Right lobe of liver (tissue), 6 donors: Measurements from ENCODE around the gene FKBP10. TPM values are rescaled to one million over a fixed set of nuclear protein-coding genes. Genes with fewer than 3 reads are reported as not detected.
A peak's percentile ranks its signal among the peaks of the same experiment; 100 is the strongest.

Source experiments
- ATAC-seq, 4 donors: fragments of 200-7000 bp; cut with Tn5 transposase; one replicate each; pipeline ENCODE4 v1.9.1; 2020; ENCODE audit warnings: mild to moderate bottlenecking in 4 of 4, moderate library complexity in 4 of 4
- DNase-seq, 3 donors: peaks; one replicate each; pipeline ENCODE4 v3.0.0-alpha.2; 2020
- H3K27ac ChIP-seq, 3 donors: fragments of 200-600 bp; one replicate each; pipeline ENCODE4 v1.8.0; 2022
- H3K27me3 ChIP-seq, 2 donors: fragments of 200-600 bp; one replicate each; pipeline ENCODE4 v1.8.0; 2022
- H3K36me3 ChIP-seq, 4 donors: fragments of 200-600 bp; sonication (generic) in 1 of 4; one replicate each; pipeline versions ENCODE4 v1.5.1 to v1.8.0; 2017 to 2022; ENCODE audit warnings: control low read depth in 1 of 4
- H3K4me1 ChIP-seq, 4 donors: fragments of 200-600 bp; sonication (generic) in 1 of 4; one replicate each; pipeline versions ENCODE4 v1.5.1 to v1.8.0; 2017 to 2022; ENCODE audit warnings: control low read depth in 1 of 4
- H3K4me3 ChIP-seq, 3 donors: fragments of 200-600 bp; one replicate each; pipeline ENCODE4 v1.8.0; 2022
- H3K9me3 ChIP-seq, 4 donors: fragments of 200-600 bp; sonication (generic) in 1 of 4; one replicate each; pipeline versions ENCODE4 v1.5.1 to v1.8.0; 2017 to 2022; ENCODE audit warnings: control low read depth in 1 of 4
- POLR2A ChIP-seq: fragments of 450-650 bp; IDR thresholded peaks from one replicate; pipeline ENCODE4 v1.6.1; 2017; ENCODE audit warnings: antibody characterized with exemption, mild to moderate bottlenecking
- WGBS: methylation state at CpG from one replicate; pipeline ENCODE4 v1.1.6; 2018; ENCODE audit warnings: low coverage, low lambda C conversion rate; ENCODE audit not compliant: insufficient coverage; ENCODE audit errors: missing lambda C conversion rate; 5-methylcytosine and 5-hydroxymethylcytosine counted together
- intact Hi-C, 2 donors: fragments of 100-400 bp; cut with DNase I; formaldehyde crosslinking; loops; one replicate each; pipeline versions ENCODE4 v1.11.2 to v1.14.1; 2022
- total RNA-seq, 6 experiments: library from RNA; depleted of rRNA in 2 of 6; stranded (reverse); fragments of >200 nt in 2 of 6; fragmentation: NEBNext Ultra II Directional in 3 of 6; extraction: Animal tissue kit (Norgen Biotek cat#: 25700) in 3 of 6; gene quantifications; one replicate each; pipeline versions ENCODE4 v1.1.0 to v1.2.4, GENCODE V29; 2016 to 2023
- TF ChIP-seq, protein P1 (sequence below), 4 donors: fragments of 200-600 bp in 3 of 4; fragments of 450-650 bp in 1 of 4; IDR thresholded peaks; one replicate each; pipeline versions ENCODE4 v1.5.1 to v1.8.0; 2016 to 2022; ENCODE audit warnings: antibody characterized with exemption in 4 of 4, mild to moderate bottlenecking in 2 of 4
- donor health status: DM: no; HTN: yes; CAD: no.
- donor health status: DM: no; HTN: no; CAD: no.
- donor health status: DM: no; HTN: no; CAD: no.
- donor health status: DM: no; HTN: yes; CAD: no.
- donor health status: DM: no; HTN: yes; CAD: no.

FKBP10 gene
- total RNA-seq, 6 experiments from 2014 or later: 2.4 to 5.1 (median 4.0) TPM

DNA sequence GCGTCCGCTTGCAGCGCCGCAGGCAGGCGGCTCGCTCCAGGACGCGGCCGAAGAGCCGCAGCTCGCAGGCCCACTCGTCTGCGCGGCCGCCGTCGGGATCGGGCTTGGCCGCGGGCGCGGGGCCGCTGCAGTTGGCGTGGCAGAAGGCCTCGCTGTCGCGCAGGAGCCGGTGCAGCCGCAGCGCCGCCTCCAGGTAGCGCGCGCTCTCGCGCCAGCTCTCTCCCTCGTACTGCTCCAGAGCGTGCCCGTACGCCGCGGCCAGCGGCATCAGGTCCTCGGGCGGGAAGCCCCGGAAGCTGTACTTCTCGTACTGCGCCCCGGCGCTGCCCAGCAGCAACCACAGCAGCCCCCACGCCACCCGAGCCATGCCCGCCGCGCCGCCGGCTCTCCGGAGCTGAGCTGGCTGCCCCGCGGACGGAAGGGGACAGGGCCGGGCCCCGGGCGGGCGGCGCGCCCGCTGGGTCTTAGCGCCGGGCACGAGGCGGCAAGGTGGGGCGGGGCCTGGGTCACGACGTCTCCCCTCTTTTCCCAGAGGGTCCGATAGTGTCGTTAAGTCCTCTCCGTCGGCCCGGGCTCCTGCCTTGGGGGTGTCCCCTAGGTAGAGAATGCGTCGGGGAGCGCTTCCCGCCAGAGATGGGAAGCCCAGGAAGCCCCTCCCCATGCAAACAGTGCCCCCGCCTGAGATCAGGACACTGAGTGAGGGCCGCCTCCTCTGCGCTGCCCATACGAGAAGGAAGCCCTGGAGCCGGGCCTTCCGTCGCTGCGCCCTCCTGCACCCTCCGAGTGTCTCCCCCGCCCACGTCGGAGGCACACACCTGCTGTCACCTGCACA is 1.0 kb upstream of the FKBP10 start, which contains the start of gene P3H4:
Gene P3H4 (minus strand): TSS at position 401 of the 832 bp plus-strand sequence. CDS start 34 bp downstream, at position 367.
- H3K9me3 ChIP-seq: no peaks in the 10 kb centered on the region
- peak within 1 kb of the TSS; percentile 70 to 82 (median 80) for H3K4me3 ChIP-seq
- peak within 1 kb of the TSS in 1 of 3 donors; percentile 13 for H3K27ac ChIP-seq
- ATAC-seq (peak; percentile 89 to 95 (median 93)), DNase-seq (peak; percentile 81 to 83 (median 82))
- no peaks in the 10 kb centered on the region for H3K36me3 ChIP-seq
- peaks cover 0 to 10% (median 2%) of the 10 kb centered on the region in 4 donors for H3K4me1 ChIP-seq
- H3K27me3 ChIP-seq: no peaks in the 10 kb centered on the region
- TF ChIP-seq, protein P1, sequence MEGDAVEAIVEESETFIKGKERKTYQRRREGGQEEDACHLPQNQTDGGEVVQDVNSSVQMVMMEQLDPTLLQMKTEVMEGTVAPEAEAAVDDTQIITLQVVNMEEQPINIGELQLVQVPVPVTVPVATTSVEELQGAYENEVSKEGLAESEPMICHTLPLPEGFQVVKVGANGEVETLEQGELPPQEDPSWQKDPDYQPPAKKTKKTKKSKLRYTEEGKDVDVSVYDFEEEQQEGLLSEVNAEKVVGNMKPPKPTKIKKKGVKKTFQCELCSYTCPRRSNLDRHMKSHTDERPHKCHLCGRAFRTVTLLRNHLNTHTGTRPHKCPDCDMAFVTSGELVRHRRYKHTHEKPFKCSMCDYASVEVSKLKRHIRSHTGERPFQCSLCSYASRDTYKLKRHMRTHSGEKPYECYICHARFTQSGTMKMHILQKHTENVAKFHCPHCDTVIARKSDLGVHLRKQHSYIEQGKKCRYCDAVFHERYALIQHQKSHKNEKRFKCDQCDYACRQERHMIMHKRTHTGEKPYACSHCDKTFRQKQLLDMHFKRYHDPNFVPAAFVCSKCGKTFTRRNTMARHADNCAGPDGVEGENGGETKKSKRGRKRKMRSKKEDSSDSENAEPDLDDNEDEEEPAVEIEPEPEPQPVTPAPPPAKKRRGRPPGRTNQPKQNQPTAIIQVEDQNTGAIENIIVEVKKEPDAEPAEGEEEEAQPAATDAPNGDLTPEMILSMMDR (IDR thresholded peaks at IDR 0.05): peak; percentile 55 to 80 (median 76)
- TF ChIP-seq POLR2A: peak; percentile 42
- 0% methylated on average over 2 of the region's 96 CpGs for WGBS
- intact Hi-C loops: loop anchor here (10.0 kb wide), 2 partner anchors 73 to 143 kb away; no protein-coding TSS in a partner anchor

GRCh38 chr17:41813152-41813680 is 412 bp downstream of the FKBP10 start:
- H3K4me1 ChIP-seq: peaks cover 0 to 10% (median 2%) of the 10 kb centered on the region in 4 donors
- H3K27ac ChIP-seq: no peak overlapping the region
- no peaks in the 10 kb centered on the region for H3K27me3 ChIP-seq
- H3K4me3 ChIP-seq: peak overlapping the region; percentile 70 to 82 (median 80)
- ATAC-seq (no peak), DNase-seq (no peak)
- TF ChIP-seq, protein P1 (IDR thresholded peaks at IDR 0.05): no peak
- TF ChIP-seq POLR2A: no peak
- WGBS: 39% methylated on average over 4 of the region's 12 CpGs
- intact Hi-C loops: loop anchor here (10.0 kb wide), 2 partner anchors 72 to 142 kb away; no protein-coding TSS in a partner anchor
- H3K9me3 ChIP-seq: no peaks in the 10 kb centered on the region
- H3K36me3 ChIP-seq: no peaks in the 10 kb centered on the region

DNA sequence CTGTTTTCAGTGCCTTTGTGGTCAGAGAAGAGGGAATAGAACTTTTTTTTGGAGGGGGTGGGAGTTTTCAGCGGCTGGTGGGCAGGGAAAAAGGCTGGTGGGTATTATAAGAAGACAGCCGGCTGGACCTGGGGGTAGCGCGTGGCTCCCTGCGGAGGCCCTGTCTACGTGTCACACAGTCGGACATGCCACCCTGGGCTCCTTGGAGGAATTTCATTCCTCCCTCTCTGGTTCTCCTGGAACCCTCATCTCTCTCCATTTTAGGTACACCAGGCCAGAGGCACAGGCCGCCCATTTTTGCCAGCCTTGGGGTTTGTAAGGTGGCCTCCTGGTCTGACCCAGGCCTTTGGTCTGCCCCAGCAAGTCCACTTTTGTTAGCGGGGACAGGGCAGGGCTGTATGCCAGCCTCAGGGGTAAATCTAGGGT is 908 bp downstream of the FKBP10 start:
- TF ChIP-seq, protein P1 (IDR thresholded peaks at IDR 0.05): no peak
- no peak for TF ChIP-seq POLR2A
- no peaks in the 10 kb centered on the region for H3K27me3 ChIP-seq
- no peak overlapping the region for H3K4me3 ChIP-seq
- WGBS: 80% methylated on average over 1 of the region's 9 CpGs
- no peak overlapping the region for H3K27ac ChIP-seq
- DNase-seq (no peak), ATAC-seq (no peak)
- no peaks in the 10 kb centered on the region for H3K9me3 ChIP-seq
- H3K4me1 ChIP-seq: peaks cover 0 to 10% (median 2%) of the 10 kb centered on the region in 4 donors
- no peaks in the 10 kb centered on the region for H3K36me3 ChIP-seq
- intact Hi-C loops: loop anchor here (10.0 kb wide), 2 partner anchors 71 to 141 kb away; no protein-coding TSS in a partner anchor

- Histone ChIP-seq H3K27ac (no peak overlapping the region), H3K4me3 (no peak overlapping the region), H3K4me1 (peaks cover 0 to 10% (median 2%) of the 10 kb centered on the region in 4 donors), H3K36me3 (no peaks in the 10 kb centered on the region), H3K27me3 (no peaks in the 10 kb centered on the region), H3K9me3 (no peaks in the 10 kb centered on the region)
- intact Hi-C loops: loop anchor here (10.0 kb wide), 2 partner anchors 71 to 141 kb away; no protein-coding TSS in a partner anchor
- TF ChIP-seq, protein P1 (IDR thresholded peaks at IDR 0.05): no peak
- no peak for TF ChIP-seq POLR2A
- no peak for DNase-seq
- ATAC-seq: no peak
- WGBS: 40% methylated on average over 1 of the region's 1 CpG
These were observed 1.4 kb downstream of the FKBP10 start for GRCh38 chr17:41814195-41814594.
